SK-N-DZ (cell line): ENCODE data around the gene DNAH9.

Experiments used
- DNase-seq: peaks from one replicate; pipeline ENCODE4 v3.0.0-alpha.2; 2015; ENCODE audit warnings: low spot score

DNAH9 gene

DNA sequence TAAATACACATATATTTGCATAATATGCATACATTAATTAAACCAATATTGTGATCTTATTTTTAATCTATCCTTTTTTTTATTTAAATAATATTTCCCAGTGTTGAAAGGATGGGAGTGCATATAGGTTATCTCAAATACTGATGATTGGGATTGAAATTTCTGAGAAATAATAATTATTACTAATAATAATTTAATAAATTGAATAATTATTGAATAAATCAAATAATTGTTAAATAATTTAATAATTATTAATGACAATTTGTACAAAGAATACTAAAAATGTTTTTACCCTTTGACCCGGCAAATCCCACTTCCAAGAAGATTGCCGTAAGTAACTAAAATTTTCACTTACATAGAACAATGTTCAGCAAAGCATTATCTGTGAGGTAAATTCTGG is 250.1 kb downstream of the DNAH9 start:
- no peak for DNase-seq

DNA sequence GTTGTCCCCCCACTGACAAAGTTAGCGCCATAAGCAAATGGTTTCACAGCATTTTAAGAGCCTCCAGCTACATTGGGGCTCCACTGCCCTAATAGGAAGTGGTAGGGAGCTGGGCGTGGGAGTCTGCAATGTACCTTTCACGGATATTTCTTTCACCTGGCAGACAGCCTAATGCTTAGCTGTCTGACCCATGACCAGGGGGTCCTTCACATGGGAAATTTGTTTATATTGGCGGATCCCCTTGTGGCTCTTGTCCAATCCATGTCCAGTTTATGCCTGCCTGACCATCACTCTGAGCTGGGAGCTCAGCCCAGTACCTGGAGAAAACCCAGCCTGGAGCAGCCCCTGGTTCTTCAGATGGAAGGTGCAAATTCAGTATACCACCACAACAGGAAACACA is 254.0 kb downstream of the DNAH9 start:
- no peak for DNase-seq

DNA sequence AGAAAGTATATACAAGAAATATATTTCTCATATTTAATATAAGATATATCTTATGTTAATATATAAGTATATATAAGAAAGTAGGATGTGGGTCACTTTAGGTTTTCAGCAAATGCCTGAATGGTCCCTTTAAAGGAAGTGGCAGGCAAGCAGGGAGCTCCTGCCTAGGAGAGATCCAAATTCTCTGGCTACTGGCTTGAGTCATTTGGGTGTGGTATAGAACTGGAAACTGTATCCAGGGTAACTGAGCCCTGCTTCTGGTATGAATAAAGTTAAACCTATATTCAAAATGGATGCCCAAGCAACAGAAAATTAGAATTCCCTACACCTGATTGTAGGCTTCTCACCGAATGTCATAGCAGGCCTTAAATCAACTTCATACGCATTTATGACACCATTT is 254.6 kb downstream of the DNAH9 start:
- DNase-seq: no peak

DNA sequence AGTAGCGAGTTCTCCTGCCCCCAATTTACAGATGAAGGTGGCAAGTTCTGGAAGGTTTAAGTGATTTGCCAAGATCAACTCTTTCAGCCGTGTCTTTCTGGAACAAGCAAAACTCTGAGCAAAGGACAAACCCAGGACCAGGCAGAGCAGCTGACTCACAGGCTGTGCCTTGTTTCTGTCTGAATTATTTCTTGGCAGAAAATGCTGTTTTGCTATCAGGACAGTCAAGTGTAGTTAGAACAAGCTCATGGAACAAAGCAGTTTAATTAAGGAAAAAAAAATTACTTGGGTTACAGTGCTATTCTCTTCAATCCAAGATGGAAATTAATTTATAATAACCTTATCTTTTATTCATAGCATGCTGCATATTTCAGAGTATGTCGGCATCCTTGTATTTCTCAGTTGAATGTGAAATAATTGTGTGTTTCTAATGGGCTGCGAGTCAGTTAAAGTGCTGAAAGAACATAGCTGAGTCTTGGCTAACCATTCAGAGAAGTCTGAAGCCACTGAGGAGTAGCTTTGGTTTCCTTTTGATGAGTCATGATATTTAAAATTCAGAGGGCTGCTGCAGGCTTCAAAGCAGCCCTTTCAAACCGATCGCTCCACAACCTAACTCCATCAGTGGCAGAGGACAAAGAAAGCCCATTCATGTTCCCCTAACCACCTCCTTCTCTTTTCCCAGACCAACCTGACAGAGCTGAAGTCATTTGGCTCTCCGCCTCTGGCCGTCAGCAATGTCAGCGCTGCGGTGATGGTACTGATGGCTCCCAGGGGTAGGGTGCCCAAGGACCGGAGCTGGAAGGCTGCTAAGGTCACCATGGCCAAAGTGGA is 255.3 kb downstream of the DNAH9 start:
- DNase-seq: no peak

DNA sequence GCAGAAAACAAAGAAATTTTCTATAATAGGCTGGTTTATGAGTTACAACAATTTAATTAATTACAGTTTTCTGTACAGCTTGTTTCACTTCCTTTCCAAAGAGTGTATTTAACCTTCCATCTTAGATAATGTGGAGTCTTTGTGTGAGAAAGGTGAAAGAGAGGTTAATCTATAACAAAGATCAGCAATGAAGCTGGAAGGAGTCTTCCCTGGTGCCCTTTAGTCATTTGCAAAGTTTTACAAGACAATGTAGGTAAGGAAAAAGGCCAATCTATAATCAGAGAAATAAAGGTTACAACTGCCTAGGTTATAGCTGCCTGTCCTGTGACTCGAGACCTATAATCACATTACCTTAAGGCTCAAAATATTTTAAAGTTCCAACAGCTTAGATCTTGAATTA is 257.0 kb downstream of the DNAH9 start:
- DNase-seq: no peak

DNA sequence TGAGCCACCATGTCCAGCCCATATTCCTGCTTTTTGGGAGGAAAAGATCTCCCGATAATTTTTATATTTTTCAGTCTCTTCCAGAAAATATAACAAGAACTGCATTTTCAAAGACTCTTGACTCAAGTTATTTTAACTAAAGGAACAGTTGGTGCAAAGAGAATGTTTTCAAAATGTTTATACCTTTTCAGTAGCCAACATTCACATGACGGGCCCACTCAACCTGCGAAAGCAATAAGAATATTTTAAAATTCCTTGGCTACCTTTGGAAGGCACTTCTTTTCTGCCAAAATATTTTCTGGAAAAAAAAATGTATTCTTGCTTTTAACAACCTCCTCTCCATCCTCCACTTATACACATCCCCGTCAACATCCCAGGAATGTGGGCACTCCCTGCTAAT is 258.7 kb downstream of the DNAH9 start:
- DNase-seq: no peak

DNA sequence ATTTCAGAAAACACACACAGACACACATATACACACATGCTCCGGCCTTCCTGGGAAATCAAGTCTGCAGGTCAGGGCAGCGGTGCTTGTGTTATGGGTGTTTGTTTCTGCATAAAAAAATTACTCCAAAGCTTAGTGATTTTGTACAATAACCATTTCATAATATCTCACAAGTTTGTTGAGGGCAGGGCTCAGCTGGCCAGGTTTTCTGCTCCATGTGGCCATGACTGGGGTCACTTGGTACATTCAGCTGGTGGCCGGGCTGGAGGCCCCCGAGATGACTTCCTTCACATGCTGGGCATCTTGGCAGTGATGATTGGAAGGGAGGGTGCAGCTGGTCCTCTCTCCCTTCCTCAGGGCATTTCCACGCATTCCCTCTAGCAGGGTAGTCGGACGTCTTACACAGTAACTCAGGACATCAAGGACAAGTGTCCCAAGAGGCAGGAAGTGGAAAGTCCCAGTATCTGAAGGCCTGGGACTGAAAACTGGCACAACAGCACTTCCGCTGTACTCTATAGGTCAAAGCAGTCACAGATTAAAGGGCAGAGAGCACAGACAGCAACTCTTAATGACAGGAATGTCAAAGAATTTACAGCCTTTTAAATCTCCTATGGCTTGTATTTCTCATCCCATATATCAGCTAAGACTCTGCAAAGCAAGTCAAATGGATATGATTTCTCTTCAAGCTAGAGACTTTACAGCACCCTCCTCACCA is 271.6 kb downstream of the DNAH9 start:
- no peak for DNase-seq

DNA sequence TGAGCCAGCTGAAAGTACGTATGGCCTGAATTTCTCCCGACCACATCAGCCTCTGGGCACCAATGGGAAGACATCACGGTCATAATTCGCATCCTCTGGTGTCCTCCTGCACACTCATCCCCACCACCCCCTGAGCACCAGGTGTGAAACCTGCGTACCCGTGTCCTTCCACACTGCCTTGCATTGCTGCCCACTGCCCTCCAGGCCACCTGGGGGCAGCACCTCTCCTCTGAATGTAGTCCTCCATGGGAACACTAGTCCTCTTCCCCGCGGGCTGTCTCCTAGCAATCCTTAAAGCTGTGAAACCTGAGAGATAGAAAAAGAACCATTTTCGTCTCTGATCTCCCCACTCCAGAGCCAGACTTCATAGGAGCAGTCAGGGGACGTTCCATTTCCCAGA is 273.5 kb downstream of the DNAH9 start:
- no peak for DNase-seq

DNA sequence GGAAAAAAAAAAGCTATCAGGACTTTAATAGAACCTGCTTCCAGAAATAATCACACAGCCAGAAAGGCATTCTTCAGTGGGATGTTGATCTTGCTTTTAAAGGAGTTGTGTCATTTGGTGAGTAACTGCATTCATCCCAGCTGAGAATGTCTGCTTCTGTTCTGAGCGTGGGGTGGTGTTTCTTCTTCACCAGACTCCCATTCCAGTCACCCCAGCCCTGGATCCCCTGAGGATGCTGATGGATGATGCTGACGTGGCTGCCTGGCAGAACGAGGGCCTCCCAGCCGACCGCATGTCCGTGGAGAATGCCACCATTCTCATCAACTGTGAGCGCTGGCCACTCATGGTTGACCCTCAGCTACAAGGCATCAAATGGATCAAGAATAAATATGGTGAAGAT is 276.5 kb downstream of the DNAH9 start:
- no peak for DNase-seq

DNA sequence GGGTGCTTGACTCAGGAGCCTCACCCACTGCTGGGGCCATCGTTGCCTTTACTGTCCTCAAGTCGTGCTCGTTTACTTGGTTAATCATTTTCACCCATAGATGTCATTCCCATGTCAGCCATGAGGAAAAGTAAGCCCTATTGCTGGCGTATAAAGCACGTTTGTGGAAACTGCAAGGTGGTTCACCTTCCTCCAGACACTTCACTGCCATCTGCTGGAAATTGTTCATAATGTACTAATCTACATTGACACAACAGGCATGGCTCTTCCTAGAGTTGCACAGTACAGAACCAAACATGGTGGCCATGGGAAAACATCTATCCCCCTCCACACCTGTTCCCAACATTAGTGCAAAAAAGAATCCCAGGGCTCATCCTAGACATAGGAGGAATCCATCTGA is 282.4 kb downstream of the DNAH9 start:
- no peak for DNase-seq

DNA sequence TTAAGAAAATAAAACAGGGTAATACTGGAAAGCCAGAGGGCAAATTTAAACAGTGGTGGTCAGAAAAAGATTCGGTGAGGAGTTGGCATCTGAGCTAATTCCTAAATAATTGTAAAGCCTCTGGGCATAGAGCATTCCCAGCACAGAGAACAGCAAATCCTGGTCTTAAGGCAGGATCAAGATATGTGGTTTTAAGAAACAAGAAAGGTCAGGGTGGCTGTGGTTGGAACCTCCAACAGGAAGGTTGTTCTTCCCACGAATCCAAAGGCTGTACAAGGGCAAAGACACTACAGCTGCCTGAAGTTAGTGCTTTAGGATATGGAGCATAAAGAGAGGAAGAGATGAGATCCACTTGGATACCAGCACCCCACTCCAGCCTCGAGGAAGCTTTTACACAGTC is 284.4 kb downstream of the DNAH9 start:
- no peak for DNase-seq

DNA sequence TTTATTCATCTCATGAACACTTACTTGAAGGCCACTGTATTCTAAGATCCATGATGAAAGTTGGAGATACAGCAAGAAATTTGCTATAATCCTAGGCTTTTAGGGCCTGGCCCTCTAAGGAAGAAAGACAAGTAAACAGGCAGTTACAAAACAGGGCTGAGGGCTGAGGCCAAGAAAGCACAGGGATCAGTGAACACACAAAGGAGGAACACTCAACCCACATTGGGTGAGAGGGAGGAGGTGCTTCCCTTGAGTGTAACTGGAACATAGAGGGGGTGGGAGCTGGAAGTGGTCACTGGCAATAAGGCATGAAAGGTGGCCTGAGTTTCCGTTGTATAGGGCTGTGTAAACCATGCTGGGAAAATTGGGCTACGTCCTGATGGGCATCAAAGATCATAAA is 286.8 kb downstream of the DNAH9 start:
- DNase-seq: no peak

DNA sequence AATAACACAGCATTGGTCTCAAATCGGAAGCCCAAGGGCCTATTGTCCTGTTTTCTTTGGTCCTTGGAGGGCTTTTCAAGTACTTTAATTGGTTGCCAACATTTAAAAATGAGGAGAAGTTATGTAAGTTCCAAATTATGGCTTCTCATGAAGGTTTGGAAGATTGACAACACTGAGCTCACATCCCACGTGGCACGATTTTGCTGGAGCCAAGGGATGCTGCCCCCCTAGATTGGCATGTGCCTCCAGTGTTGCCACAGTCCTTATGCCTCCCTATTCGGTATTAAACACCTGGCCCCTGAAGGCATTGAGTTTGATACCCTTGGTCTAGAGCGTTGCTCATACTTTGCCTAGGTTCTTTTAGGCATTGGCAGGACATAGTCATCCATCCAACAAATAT is 291.0 kb downstream of the DNAH9 start:
- DNase-seq: no peak

DNA sequence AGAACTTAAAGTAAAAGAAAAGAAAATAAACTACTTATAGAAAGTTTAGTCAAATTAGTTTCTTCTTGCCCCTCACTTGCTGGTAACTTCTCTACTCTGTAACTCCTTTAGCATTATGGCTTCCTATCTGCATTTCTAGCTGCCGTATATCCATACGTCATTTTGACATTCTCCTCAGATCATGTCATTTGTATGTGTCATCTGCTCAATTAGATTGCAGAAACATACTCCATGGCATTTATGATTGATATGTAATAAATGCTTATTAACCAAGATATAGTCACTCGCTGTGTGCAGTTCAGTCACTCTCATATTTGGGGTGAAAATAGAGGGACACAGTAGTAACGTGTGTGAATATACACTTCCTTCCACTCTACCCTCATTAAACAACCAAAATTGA is 295.6 kb downstream of the DNAH9 start:
- DNase-seq: no peak

DNA sequence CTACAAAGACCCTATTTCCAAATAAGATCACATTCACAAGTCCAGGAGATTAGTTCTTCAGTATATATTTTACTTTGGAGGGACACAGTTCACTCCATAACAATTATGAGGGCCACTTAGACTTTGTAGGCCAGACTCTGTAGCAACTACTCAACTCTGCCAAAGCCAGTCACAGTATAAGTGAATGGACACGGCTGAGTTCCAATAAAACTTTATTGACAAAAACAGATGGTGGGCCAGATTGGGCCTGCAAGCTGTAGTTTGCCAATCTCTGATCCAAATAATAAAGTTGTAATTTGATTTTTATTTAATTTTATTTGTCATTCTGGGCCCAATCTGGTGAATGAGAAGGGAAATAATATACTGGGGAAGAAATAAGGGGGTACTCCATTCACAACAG is 297.9 kb downstream of the DNAH9 start:
- DNase-seq: no peak

DNA sequence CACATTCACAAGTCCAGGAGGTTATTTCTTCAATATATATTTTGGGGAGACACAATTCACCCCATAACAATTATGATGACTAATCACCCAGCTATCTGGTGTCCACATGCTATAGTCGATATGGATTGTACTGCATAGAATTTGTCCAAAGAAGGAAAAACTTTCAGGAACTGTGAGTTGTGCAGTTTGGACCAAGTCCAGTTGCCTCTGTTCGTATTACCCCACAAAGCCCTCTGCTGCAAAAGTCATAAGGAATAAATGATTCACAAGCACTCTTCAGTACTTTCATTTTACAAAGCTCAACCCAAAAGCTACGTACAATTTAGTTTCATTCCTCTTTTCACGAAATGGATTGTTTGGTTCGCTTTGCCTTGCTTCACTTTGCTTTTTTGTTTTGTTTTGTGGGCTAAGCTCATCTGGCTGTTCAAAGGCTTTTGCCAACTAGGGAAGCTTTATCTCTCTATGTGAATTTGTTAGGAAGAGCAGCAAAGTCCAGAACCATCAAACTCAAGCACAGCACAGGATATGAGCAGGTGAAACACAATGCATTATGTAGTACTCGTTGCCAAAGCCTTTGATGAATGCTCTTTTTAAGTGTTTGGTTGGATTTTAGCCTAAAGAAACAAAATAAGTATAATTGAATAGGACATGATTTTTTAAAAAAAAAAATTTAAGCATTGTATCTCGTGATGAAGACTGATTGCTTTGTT is 300.4 kb downstream of the DNAH9 start:
- no peak for DNase-seq

DNA sequence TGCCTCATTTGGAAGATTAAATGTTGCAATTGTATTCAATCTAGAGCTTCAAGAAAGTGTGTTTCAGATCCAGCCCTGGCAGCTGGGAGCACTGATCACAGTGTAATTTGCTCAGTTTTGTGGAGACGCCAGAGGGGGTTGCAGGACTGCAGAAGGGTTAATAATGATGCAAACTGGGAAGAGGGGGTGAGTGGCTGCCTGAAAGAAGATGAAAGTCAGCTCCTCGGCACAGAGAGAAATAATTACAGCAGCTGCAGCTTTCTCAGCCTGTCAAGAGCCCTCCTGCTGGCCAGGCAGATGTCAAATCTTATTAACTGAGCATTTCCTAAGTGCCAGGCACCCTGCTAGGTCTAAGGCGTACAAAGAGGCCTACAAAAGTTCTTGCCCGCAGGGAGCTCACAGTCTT is 301.3 kb downstream of the DNAH9 start:
- DNase-seq: no peak

DNA sequence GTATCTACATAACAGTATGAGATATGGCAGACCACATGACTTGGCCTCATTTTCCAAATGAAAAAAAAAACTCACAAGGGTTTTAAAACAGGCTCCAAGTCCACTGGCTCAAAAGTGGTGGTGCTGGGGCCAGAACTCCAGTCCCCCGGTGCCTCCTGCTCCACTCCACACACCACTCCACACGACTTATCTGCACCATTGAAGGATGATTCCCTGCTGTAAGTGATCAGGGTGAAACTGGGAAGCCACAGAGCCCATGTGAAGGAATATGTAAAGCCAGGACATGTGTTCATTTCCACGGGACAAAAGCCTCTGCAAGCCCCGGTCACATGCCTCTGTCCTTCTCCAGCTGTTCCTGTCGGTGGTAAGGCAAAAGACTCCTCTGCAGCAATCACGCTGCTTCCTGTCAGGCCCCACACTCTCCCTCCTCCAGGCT is 301.8 kb downstream of the DNAH9 start:
- no peak for DNase-seq

DNA sequence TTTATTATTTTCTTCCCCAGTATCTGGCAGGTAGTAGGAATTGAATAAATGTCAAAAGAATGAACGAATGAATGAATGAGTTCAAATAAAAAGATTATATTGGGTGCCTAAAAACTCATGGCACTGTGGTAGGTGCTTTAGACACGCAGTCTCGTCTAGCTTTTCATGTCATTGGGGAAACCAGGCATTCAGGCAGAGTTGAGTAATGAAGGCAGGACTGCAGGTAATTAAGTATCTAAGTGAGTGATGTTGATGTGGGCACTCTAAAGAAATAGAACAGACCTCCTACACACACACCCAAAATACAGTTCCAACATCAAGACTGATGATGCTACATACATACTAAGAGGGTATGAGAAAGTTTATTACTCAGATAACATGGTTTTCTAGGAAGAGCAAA is 302.4 kb downstream of the DNAH9 start:
- no peak for DNase-seq

DNA sequence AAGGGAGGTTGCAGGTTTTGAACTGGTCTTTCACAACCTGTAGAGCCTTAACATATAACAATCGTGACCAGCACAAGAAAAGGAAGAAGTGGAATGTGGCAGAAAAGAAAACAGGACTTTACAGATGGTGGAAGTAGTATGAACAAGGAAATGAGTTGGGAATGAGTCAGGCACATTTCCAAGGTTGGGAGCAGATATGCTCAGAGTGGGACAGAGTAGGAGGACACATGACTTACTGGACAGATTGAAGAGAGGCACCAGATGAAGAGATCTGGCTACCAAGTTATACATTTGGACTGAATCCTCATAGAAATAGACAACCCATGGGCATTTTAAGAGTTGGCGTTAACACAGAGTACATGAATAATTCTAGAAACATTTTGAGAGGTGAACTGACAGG is 303.7 kb downstream of the DNAH9 start:
- no peak for DNase-seq

DNA sequence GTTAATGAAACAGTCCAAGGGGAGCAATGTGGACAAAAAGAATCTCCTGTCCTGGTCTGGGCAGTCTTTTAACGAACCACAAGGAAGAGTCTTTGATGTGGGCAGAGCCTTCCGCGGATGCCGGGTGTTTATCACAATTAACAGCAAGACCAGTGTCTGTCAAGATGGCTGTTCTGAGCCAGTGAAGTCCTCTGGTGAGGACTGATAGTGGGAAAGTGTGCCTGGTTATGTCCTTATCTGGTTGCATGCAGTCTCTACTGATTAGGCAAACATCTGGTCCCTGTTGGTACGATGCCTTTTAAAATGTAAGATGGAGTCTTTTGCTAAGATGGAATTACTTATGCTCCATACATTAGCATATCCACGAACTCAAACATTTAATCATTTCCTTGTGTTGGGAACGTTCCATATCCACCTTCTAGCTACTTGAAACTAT is 310.5 kb downstream of the DNAH9 start:
- no peak for DNase-seq

DNA sequence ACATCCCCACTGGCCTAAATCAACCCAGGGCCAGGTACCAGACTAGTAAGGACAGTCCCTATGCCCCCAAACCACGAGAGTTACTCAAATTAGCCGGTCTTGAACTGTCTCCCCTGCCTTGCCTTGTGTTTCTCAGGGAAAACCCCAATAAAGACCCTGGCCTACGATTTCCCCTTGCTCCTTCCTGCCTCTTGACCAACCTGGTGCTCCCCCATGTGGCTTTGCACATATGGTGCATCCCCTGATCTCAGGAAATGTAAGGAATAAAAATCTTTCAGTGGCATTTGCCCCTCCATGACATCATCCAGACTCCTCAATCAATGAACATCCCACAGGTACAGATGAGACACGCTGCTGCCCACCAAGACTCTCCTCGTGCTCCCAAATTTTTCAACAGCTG is 311.1 kb downstream of the DNAH9 start:
- DNase-seq: no peak

DNA sequence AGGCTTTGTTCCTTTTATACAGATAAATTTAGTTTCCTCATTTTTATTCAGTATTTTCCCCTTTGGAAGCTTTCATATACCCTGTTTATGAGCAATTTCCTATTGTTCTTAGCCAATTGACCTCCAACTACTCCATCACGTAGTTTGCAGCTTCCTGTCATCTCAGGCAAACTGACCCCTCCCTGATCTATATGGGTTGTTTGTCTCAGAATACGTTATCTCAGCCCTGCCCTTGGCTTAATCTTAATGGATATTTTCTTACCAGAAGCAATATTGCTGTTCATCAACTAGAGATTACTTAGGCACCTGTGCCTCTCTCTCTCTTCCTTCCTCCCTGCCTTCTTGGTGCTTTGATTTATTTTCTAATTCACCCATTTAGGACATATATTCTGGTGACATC is 317.8 kb downstream of the DNAH9 start:
- DNase-seq: no peak
